HepG2 (cell line): Measurements from ENCODE around the gene RSF1. TPM values are rescaled to one million over a fixed set of nuclear protein-coding genes. Genes with fewer than 3 reads are reported as not detected.

Experiments used
- HMG20A ChIP-seq: IDR thresholded peaks from 2 replicates; pipeline ENCODE4 v1.6.1; 2016; ENCODE audit warnings: borderline replicate concordance
- IRF2 ChIP-seq: IDR thresholded peaks from 2 replicates; pipeline ENCODE4 v1.6.1; 2018; ENCODE audit warnings: missing genetic modification reagents, missing compliant biosample characterization
- KLF15 ChIP-seq: sonication (generic); formaldehyde crosslinking; IDR thresholded peaks from 2 replicates; pipeline ENCODE4 v1.8.1; 2023; ENCODE audit warnings: borderline replicate concordance, mild to moderate bottlenecking, inconsistent platforms, missing genetic modification reagents, mixed read lengths
- NFE2L1 ChIP-seq: sonication (generic); formaldehyde crosslinking; IDR thresholded peaks from 2 replicates; pipeline ENCODE4 v1.4.0; 2020; ENCODE audit warnings: missing genetic modification reagents, mild to moderate bottlenecking, borderline replicate concordance
- NFIC ChIP-seq: IDR thresholded peaks from 2 replicates; pipeline ENCODE4 v1.6.1; 2012; ENCODE audit warnings: mild to moderate bottlenecking, low read length, inconsistent platforms
- NPAS2 ChIP-seq: sonication (generic); formaldehyde crosslinking; IDR thresholded peaks from 2 replicates; pipeline ENCODE4 v1.8.0; 2022; ENCODE audit warnings: mild to moderate bottlenecking, missing genetic modification reagents, borderline replicate concordance
- REXO4 ChIP-seq: sonication (generic); formaldehyde crosslinking; IDR thresholded peaks from 2 replicates; pipeline ENCODE4 v1.8.0; 2022; ENCODE audit warnings: missing genetic modification reagents, mild to moderate bottlenecking, borderline replicate concordance
- RXRA ChIP-seq: sonication (generic); formaldehyde crosslinking; IDR thresholded peaks from 2 replicates; pipeline ENCODE4 v1.5.1; 2020; ENCODE audit warnings: missing genetic modification reagents
- SOX13 ChIP-seq, 3 experiments: fragments of 450-650 bp in 1 of 3; sonication (generic) in 1 of 3; formaldehyde crosslinking in 1 of 3; IDR thresholded peaks in 2 of 3; conservative IDR thresholded peaks in 1 of 3; 2 replicates each; pipeline versions ENCODE4 v1.5.0 to v1.6.1; 2016 to 2020; ENCODE audit warnings: antibody characterized with exemption in 1 of 3, mild to moderate bottlenecking in 1 of 3, missing compliant biosample characterization in 1 of 3, missing genetic modification reagents in 1 of 3, moderate library complexity in 1 of 3
- SYNCRIP ChIP-seq: fragments of 200-400 bp; formaldehyde crosslinking; IDR thresholded peaks from 2 replicates; pipeline ENCODE4 v1.6.1; 2018; ENCODE audit warnings: mild to moderate bottlenecking, low read depth, low read length; ENCODE audit not compliant: insufficient read depth
- TERF1 ChIP-seq: sonication (generic); formaldehyde crosslinking; IDR thresholded peaks from 2 replicates; pipeline ENCODE4 v1.8.0; 2022; ENCODE audit warnings: mild to moderate bottlenecking, missing genetic modification reagents, moderate library complexity
- THAP9 ChIP-seq: sonication (generic); formaldehyde crosslinking; IDR thresholded peaks from 2 replicates; pipeline ENCODE4; 2020; ENCODE audit warnings: missing genetic modification reagents, mild to moderate bottlenecking, borderline replicate concordance
- ZNF136 ChIP-seq: sonication (generic); formaldehyde crosslinking; IDR thresholded peaks from 2 replicates; pipeline ENCODE4 v1.8.1; 2022; ENCODE audit warnings: low read depth, mild to moderate bottlenecking, moderate library complexity, missing genetic modification reagents
- ZNF768 ChIP-seq: sonication (generic); formaldehyde crosslinking; IDR thresholded peaks from 2 replicates; pipeline ENCODE4 v1.4.0; 2020; ENCODE audit warnings: missing genetic modification reagents
- ZSCAN9 ChIP-seq: IDR thresholded peaks from 2 replicates; pipeline ENCODE4 v1.6.1; 2016; ENCODE audit warnings: borderline replicate concordance
- polyA plus RNA-seq, 8 experiments: library from polyadenylated mRNA; depleted of rRNA in 3 of 8; stranded (reverse) in 7 of 8; unstranded in 1 of 8; fragments of >200 nt; fragmentation: Illumina TruSeq in 4 of 8; extraction: Trizol in 4 of 8; gene quantifications; 2 replicates each; pipeline versions ENCODE4 v1.2.1 to v1.2.3, GENCODE V29; 2011 to 2016; ENCODE audit warnings: low read depth in 4 of 8, missing spikeins in 1 of 8, mixed read lengths in 1 of 8; ENCODE audit not compliant: insufficient read depth in 1 of 8
- total RNA-seq, 5 experiments: library from RNA; depleted of rRNA; stranded (reverse); fragments of >200 nt; fragmentation: Illumina TruSeq; extraction: Trizol; gene quantifications; 2 replicates each; pipeline ENCODE4 v1.2.3, GENCODE V29; 2016; ENCODE audit warnings: low read depth in 1 of 5
- TF ChIP-seq, protein P1 (sequence below): sonication (generic); formaldehyde crosslinking; IDR thresholded peaks from 2 replicates; pipeline ENCODE4 v1.4.0; 2020; ENCODE audit warnings: low read depth, missing genetic modification reagents
- TF ChIP-seq, protein P2 (sequence below): sonication (generic); formaldehyde crosslinking; IDR thresholded peaks from 2 replicates; pipeline ENCODE4 v1.4.0; 2020; ENCODE audit warnings: missing genetic modification reagents, low read depth, mild to moderate bottlenecking, borderline replicate concordance
- TF ChIP-seq, protein P3 (sequence below): sonication (generic); formaldehyde crosslinking; IDR thresholded peaks from 2 replicates; pipeline ENCODE4 v1.8.1; 2022; ENCODE audit warnings: mild to moderate bottlenecking, missing genetic modification reagents

RSF1 gene
- total and polyA plus RNA-seq, 2 of the 13 experiments (the other 11 are each of a cell fraction or from before 2014, with no cell fraction given) = 15.5 to 33.1 TPM

DNA sequence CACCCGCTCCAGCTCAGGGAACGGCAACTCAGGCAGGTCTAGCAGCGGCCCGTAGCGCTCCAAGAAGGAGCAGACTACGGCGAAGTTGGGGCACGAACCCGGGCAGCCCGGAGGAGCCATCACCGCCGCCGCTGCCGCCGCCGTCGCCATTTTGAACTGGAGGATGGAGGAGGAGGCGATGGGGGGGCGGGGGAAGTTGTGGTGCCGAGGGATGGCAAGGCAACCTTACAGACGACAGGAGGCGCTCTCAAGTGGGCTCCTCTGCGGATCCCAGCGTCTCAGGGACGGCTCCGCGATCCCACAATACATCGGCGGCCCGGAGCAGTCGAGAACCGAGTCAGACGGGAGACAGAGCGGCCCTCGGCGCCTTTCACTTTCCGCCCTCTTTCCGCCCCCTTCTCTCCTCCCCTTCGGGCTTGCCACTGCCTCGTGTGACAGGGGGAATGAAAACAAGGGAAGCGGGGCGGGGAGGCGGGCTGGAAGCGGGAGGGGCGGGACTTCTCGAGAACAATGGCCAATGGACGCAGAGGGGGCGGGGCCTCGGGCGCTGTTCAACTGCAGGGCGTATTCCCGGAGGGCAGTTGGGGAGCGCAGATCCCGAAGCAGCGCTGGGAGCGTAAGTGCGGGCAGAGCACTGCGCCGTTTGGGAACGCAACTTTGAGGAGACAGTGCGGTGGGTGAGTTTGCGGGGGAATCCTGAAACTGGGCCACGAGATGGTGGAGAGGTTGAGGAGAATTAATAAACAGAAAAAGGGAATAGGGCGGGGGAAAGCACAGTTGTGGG is at the start of gene RSF1, which contains the start of gene AAMDC (continued):
- TF ChIP-seq, protein P1, sequence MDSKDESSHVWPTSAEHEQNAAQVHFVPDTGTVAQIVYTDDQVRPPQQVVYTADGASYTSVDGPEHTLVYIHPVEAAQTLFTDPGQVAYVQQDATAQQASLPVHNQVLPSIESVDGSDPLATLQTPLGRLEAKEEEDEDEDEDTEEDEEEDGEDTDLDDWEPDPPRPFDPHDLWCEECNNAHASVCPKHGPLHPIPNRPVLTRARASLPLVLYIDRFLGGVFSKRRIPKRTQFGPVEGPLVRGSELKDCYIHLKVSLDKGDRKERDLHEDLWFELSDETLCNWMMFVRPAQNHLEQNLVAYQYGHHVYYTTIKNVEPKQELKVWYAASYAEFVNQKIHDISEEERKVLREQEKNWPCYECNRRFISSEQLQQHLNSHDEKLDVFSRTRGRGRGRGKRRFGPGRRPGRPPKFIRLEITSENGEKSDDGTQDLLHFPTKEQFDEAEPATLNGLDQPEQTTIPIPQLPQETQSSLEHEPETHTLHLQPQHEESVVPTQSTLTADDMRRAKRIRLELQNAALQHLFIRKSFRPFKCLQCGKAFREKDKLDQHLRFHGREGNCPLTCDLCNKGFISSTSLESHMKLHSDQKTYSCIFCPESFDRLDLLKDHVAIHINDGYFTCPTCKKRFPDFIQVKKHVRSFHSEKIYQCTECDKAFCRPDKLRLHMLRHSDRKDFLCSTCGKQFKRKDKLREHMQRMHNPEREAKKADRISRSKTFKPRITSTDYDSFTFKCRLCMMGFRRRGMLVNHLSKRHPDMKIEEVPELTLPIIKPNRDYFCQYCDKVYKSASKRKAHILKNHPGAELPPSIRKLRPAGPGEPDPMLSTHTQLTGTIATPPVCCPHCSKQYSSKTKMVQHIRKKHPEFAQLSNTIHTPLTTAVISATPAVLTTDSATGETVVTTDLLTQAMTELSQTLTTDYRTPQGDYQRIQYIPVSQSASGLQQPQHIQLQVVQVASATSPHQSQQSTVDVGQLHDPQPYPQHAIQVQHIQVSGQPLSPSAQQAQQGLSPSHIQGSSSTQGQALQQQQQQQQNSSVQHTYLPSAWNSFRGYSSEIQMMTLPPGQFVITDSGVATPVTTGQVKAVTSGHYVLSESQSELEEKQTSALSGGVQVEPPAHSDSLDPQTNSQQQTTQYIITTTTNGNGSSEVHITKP (CRISPR knock-in tag) = 0 out of 2 replicates have a peak, but pooled peaks have one; percentile 47
- TF ChIP-seq, protein P2, sequence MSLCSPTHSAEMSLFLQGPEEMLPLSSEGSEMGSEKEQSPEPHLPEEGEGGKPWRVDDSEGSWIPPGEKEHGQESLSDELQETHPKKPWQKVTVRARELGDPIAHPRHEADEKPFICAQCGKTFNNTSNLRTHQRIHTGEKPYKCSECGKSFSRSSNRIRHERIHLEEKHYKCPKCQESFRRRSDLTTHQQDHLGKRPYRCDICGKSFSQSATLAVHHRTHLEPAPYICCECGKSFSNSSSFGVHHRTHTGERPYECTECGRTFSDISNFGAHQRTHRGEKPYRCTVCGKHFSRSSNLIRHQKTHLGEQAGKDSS = no peak
- TF ChIP-seq ZNF136 (CRISPR knock-in tag) = no peak
- TF ChIP-seq SYNCRIP = no peak
- TF ChIP-seq NFE2L1 (CRISPR knock-in tag) = no peak
- TF ChIP-seq HMG20A = no peak
- no peak for TF ChIP-seq SOX13 (IDR thresholded peaks at IDR 0.05)
- TF ChIP-seq SOX13 (CRISPR knock-in tag; conservative IDR thresholded peaks at IDR 0.05 in 1 of 2, IDR thresholded peaks at IDR 0.05 in 1 of 2) = peak in 1 of 2 experiments; percentile 20; a peak in 1 of 4 replicates
- no peak for TF ChIP-seq NPAS2 (CRISPR knock-in tag)
- TF ChIP-seq KLF15 (CRISPR knock-in tag) = no peak
- TF ChIP-seq RXRA (CRISPR knock-in tag) = peak; percentile 67; the same call in 1 of the 2 replicates
- TF ChIP-seq ZSCAN9 = no peak
- TF ChIP-seq, protein P3, sequence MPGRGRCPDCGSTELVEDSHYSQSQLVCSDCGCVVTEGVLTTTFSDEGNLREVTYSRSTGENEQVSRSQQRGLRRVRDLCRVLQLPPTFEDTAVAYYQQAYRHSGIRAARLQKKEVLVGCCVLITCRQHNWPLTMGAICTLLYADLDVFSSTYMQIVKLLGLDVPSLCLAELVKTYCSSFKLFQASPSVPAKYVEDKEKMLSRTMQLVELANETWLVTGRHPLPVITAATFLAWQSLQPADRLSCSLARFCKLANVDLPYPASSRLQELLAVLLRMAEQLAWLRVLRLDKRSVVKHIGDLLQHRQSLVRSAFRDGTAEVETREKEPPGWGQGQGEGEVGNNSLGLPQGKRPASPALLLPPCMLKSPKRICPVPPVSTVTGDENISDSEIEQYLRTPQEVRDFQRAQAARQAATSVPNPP (CRISPR knock-in tag) = peak; percentile 69; the same call in 1 of the 2 replicates
- TF ChIP-seq TERF1 (CRISPR knock-in tag) = no peak
- TF ChIP-seq IRF2 = peak; percentile 70; the same call in 1 of the 2 replicates
- peak; percentile 52; the same call in 1 of the 2 replicates for TF ChIP-seq ZNF768
- peak; percentile 83 for TF ChIP-seq THAP9 (CRISPR knock-in tag)
- no peak for TF ChIP-seq REXO4 (CRISPR knock-in tag)
- no peak for TF ChIP-seq NFIC
